Kidney tubule cell (primary cell): ENCODE results near the gene UTP11.

Experiments
- DNase-seq: peaks from one replicate; pipeline ENCODE4 v3.0.0-alpha.2; 2018; ENCODE audit warnings: low spot score

The UTP11 gene

DNA sequence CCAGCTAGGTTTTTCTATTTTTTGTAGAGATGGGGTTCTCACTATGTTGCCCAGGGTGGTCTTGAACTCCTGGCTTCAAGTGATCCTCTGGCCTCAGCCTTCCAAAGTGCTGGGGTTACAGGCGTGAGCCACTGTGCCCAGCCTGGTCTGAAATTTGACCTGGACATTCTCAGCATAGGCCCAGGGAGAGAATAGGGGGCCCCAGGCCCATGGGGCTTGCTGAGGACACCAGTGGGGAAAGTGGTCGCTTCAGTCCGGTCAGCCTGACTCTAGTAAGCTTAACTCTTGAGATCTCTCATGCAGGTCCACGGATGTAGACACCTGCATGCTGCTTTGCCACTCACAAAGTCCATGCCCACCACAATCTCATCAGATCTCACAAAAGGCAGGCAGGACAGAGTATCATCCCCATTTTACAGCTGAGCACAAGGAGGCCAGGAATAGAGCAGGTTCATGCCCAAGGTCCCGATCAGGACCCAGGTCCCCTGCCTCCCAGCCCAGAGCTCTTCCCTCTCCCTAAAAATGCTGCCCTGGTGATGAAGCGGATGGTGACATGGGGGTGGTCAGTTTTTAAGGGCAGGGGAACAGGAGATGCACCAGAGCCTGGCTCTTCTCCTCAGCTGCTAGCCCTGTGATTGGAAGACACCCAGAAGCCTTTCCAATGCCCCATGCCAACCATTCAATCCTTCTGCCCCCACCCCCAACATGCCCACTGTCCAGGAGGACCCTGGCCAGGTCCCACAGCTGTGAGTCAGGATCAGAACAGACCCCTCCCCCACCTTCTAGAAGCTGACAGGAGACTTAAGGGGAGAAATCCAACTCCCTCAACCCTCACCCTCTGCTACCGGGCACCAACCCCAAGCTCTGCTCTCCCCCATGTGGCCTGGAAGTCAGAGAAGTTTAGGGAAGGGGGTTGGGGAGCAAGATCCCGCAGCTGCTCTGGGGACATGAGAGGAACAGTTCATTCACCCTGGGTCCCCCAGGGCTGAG lies 9.0 kb upstream of the UTP11 start:
- DNase-seq: no peak

- DNase-seq: no peak
These were observed 8.0 kb upstream of the UTP11 start for GRCh38 chr1:38004284-38005108.

DNA sequence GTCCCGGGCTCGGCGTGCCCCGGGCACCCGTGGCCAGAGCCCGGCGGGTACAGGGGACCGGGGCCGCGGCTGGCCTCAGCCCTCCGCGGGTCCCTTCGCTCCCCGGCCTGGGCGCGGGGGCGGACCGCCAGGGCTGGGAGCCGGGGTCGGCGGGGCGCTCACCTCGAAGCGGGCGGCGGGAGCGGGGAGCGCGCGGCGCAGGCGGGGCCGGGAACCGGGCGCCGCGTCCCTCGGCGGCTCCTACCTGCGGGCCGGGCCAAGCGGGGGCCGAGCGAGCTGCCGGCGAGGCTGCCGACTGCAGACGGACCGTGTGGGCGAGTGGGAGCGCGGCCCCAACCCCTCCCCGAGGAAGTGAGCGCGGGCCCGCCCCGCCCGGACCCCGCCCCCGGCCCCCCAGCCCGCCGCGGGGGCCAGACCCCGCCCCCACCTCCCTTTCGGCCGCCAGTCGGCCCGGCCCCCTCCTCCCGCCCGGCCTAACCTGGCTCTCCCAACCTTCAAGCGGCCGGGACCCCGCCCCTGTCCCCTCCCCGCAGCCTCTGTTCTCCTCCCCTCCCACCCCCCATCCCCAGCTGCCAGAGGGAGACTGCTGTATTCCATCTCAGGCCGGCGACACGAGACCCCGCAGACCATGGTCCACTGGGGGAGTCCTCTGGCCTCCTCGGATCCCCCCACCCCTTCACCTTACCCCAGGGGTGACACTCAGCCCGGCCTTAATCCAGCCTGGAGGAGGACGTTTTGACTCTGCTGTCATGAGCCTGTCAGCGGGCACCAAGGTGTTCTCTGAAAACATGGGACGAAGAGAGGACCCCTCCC lies 7.1 kb upstream of the UTP11 start, which contains the start of gene FHL3:
Gene FHL3 (minus strand): TSS at position 320 of the 813 bp plus-strand sequence. CDS start 6,102 bp downstream, outside the sequence.
- peak; percentile 55 for DNase-seq

DNA sequence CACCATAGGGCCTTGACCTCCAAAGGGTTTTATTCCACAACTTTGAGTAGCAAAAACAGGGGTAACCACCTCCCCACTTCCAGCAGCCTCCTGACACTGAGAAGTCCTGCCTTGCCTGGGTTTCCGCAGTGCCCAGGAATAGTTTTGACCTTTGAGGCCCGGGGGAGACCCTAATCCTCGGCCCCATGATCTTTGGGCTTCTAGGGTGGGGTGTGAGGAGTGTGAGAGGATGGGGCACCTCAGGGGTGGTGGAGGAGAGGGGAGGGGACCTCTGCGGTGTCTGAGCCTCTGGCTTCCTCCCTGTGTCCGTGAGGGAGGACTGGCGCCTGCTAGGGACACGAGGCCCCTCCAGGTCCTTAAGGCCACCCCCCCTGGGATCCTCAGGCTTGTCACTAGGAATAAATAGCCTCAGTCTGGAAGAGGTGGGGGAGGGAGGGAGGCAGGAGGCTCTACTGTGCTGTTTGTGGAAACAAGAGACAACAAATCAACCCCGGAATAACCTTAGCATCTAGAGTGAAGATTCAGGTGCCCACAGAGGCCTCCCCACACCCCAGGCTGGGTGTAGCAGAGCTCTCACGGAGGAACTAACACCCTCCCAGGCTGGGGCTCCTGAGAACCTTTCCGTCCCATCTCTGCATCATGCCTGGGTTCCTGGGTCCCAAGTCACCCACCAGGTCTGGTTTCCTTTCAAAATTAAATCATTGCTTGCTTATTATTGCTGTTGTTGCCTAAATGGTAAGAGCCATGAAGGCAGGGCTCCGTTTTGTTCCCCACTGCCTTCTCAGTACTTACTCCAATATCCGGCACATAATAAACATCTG lies 6.3 kb upstream of the UTP11 start:
- DNase-seq: no peak

DNA sequence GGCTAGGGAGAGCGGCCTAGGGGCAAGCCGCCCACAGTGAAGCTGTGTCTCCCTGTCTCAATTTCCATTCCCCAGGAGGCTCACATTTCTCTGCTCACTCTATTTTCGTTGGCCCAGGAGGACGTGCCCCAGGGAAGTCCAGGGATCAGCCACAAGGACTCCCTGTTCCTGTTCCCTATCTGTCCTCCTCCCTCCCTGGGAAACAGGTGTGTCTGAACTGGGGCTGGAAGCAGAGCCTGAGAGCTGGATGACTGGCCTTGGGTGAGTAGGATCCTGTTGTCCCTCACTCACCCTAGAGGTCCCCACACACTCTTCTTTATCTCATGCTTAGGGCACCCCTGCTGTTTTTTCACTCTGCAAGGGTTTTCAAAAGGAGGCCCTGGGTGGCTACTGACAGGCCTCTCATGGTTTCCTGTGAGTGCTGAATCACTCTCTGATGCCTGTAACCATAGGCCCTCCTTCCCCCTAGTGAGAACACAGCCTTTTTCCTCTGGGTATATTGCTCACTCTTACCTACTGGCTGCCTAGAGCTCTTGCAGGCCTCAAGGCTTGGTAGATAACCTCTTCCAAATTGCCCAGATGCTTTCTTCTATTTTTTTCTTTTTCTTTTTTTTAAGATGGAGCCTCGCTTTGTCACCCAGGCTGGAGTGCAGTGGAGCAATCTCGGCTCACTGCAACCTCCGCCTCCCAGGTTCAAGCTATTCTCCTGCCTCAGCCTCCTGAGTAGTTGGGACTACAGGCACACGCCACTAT lies 3.3 kb upstream of the UTP11 start:
- peak; percentile 65 for DNase-seq

DNA sequence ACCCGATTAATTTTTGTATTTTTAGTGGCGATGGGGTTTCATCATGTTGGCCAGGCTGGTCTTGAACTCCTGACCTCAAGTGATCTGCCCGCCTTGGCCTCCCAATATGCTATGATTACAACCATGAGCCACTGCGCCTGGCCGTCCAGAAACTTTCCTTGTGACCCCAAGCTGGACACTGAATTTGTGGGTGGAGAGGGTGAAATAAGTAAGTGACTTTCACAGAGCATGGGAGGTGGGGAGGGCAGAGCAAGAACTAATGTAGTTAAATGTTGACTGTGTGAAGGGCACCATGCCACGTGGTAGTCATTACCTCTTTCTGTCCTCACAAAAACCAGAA lies 2.7 kb upstream of the UTP11 start:
- no peak for DNase-seq

DNA sequence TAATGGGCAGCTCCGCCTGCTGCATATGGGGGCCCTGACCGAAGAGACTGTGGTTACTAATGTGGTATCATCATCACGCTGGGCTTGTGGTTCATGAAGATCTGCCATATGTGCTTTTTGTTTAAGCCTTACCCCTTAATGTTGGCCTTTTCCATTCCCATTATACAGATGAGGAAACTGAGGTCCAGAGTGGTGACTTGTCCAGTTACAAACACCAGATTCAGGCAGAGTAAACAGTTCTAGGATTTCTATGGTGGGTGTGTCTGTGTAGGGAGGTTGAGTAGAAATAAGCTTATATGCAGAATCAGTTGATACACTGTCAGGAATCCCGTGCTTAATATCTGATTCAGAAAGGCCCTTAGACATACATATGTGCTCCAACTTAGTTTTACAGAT lies 691 bp downstream of the UTP11 start:
- no peak for DNase-seq

GRCh38 chr1:38014171-38014570 lies 1.6 kb downstream of the UTP11 start:
- DNase-seq: no peak

DNA sequence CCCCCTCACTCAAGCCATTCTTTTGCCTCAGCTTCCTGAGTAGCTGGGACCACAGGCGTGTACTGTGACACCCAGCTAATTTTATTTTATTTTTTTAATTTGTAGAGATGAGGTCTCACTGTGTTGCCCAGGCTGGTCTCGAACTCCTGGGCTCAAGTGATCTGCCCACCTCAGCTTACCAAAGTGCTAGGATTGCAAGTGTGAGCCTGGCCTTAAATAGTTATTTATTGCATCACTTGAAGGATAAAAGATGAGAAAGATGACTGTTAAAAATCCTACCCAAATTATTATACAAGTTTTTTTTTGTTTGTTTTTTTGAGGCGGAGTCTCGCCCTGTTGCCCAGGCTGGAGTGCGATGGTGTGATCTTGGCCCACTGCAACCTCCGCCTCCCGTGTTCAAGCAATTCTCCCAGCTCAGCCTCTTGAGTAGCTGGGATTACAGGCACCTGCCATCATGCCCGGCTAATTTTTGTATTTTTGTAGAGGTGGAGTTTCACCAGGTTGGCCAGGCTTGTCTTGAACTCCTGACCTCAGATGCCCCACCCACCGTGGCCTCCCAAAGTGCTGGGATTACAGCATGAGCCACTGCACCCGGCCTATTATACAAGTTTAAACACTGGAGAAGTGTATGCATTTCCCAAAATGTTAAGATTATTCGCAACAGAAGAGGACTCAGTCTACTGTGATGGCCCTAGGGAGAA lies 2.3 kb downstream of the UTP11 start:
- DNase-seq: no peak

- DNase-seq: no peak
These were observed 3.6 kb downstream of the UTP11 start for GRCh38 chr1:38015978-38016725.

DNA sequence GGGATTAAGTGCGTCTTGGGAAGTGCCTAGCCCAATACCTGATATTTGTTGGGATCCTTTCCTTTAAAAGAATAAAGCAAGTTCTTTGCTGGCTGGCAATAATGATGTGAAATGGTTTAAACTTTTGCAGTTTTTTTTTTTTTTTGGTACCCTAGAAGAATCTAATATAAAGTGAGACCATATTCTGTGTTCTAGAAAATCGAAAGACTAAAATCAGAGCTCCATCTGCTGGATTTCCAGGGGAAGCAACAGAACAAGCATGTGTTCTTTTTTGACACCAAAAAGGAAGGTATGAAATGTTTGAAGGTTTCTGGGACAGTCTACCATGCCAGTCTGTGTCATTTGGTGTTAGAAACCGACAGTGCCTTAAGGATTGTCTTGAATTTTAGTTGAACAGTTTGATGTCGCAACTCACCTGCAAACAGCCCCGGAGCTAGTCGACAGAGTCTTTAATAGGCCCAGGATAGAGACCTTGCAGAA lies 6.4 kb downstream of the UTP11 start:
- peak; percentile 38 for DNase-seq

- no peak for DNase-seq
These were observed 7.9 kb downstream of the UTP11 start for GRCh38 chr1:38020396-38020795.

GRCh38 chr1:38021969-38022368 lies 9.4 kb downstream of the UTP11 start:
- no peak for DNase-seq

- DNase-seq: no peak
These were observed 10.3 kb downstream of the UTP11 start for GRCh38 chr1:38022810-38023209.

- no peak for DNase-seq
These were observed 12.7 kb downstream of the UTP11 start for GRCh38 chr1:38025233-38025632.

DNA sequence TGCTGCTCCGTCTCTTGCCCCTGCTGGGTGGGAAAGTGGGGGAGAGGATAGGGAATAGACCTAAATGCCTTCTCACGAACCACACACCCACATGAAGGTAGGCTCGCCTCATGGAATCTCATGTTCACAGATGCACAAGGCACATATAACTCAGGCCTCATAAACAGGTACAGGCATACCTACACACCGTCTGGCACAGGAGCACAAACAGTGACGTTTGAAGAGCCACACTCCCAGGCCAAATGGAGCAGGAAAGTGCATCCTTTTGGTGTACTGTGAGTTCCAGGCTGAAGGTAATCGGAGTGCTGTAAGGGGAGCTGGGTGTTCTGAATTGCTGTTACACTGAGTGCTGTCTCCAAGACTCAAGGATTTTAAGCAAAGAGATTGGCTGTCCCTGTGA lies 13.1 kb downstream of the UTP11 start:
- DNase-seq: no peak

DNA sequence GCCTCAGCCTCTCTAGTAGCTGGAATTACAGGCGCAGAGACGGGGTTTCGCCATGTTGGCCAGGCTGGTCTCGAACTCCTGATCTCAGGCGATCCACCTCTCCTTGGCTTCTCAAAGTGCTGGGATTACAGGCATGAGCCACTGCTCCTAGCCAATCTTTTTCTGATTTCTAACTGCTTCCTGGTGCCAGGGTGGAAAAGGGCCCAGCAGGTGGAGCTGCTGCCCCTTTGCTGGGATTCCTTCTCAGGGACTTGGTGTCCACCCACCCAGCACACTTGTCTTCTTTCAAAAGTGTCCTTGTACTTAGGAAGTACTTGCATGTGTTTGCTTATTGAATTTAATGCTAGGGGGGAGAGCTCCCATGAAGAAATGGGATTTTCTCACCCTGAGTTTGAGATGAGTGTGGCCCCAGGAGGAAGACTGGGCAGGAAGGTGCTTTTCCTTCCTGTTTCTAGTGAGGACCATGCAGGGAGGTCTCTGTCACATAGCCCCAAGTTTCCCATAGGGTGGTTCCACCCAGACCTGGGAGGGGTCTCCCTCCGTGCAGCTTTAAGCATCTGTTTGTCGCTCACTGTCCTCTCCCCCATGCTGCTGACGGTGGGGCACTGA lies 14.2 kb downstream of the UTP11 start:
- peak; percentile 66 for DNase-seq
